Measurements from ENCODE around the gene CHRNB4. TPM values are rescaled to one million over a fixed set of nuclear protein-coding genes. Genes with fewer than 3 reads are reported as not detected.

The CHRNB4 gene
- total RNA-seq, 1 experiment from 2014 or later: 0.13 TPM

GRCh38 chr15:78605680-78606079, 35.3 kb downstream of the CHRNB4 start:
- Histone ChIP-seq H4K20me1 (ENCODE audit: insufficient read depth) (no peaks in the 10 kb centered on the region), H3K4me2 (no peak overlapping the region), H3K9me2 (ENCODE audit: insufficient read depth) (no peaks in the 10 kb centered on the region), H3K36me3 (ENCODE audit: low read depth) (no peaks in the 10 kb centered on the region), H3F3A (ENCODE audit: insufficient read depth, low read depth) (no peaks in the 10 kb centered on the region), H3K79me2 (ENCODE audit: low read depth) (no peaks in the 10 kb centered on the region), H3K27ac (no peak overlapping the region), H2AFZ (no peak overlapping the region), H3K9me3 (ENCODE audit: insufficient read depth, low read depth) (no peaks in the 10 kb centered on the region), H3K4me3 (no peak overlapping the region), H3K27me3 (ENCODE audit: insufficient read depth, low read depth) (peaks cover 13% of the 10 kb centered on the region), H3K4me1 (replicated peaks; ENCODE audit: insufficient read depth) (no peaks in the 10 kb centered on the region)
- no TSS peak for BruUV-seq (replicated peaks)
- POLR2A ChIA-PET (ENCODE audit: unreplicated experiment): no interaction called here
- CTCF ChIA-PET: no interaction called here
- intact Hi-C loops (cut with micrococcal nuclease; ENCODE audit: unreplicated experiment): no loop called here
- TF ChIP-seq EZH2 (IDR thresholded peaks at IDR 0.05; ENCODE audit: low read depth) (no peak), CTCF (conservative IDR thresholded peaks at IDR 0.05) (no peak)
- DNase-seq: no peak

GRCh38 chr15:78605201-78605600, 35.8 kb downstream of the CHRNB4 start:
- no peaks in the 10 kb centered on the region for H3K9me3 ChIP-seq (ENCODE audit: insufficient read depth, low read depth)
- H4K20me1 ChIP-seq (ENCODE audit: insufficient read depth): no peaks in the 10 kb centered on the region
- no peak overlapping the region for H3K4me2 ChIP-seq
- POLR2A ChIA-PET (ENCODE audit: unreplicated experiment): no interaction called here
- no peak overlapping the region for H3K4me3 ChIP-seq
- DNase-seq: no peak
- H3K79me2 ChIP-seq (ENCODE audit: low read depth): no peaks in the 10 kb centered on the region
- CTCF ChIA-PET: no interaction called here
- intact Hi-C loops (cut with micrococcal nuclease; ENCODE audit: unreplicated experiment): no loop called here
- H3K27me3 ChIP-seq (ENCODE audit: insufficient read depth, low read depth): peaks cover 13% of the 10 kb centered on the region
- no peaks in the 10 kb centered on the region for H3K4me1 ChIP-seq (replicated peaks; ENCODE audit: insufficient read depth)
- no peaks in the 10 kb centered on the region for H3F3A ChIP-seq (ENCODE audit: insufficient read depth, low read depth)
- BruUV-seq (replicated peaks): no TSS peak
- no peaks in the 10 kb centered on the region for H3K36me3 ChIP-seq (ENCODE audit: low read depth)
- TF ChIP-seq EZH2 (IDR thresholded peaks at IDR 0.05; ENCODE audit: low read depth) (no peak), CTCF (conservative IDR thresholded peaks at IDR 0.05) (no peak)
- no peak overlapping the region for H3K27ac ChIP-seq
- H2AFZ ChIP-seq: no peak overlapping the region
- no peaks in the 10 kb centered on the region for H3K9me2 ChIP-seq (ENCODE audit: insufficient read depth)

- H3K27me3 ChIP-seq (ENCODE audit: insufficient read depth, low read depth): peaks cover 13% of the 10 kb centered on the region
- H2AFZ ChIP-seq: no peak overlapping the region
- TF ChIP-seq EZH2 (IDR thresholded peaks at IDR 0.05; ENCODE audit: low read depth) (no peak), CTCF (conservative IDR thresholded peaks at IDR 0.05) (no peak)
- no peak overlapping the region for H3K4me2 ChIP-seq
- DNase-seq: no peak
- no peak overlapping the region for H3K4me3 ChIP-seq
- H3K36me3 ChIP-seq (ENCODE audit: low read depth): no peaks in the 10 kb centered on the region
- BruUV-seq (replicated peaks): no TSS peak
- H3K4me1 ChIP-seq (replicated peaks; ENCODE audit: insufficient read depth): no peaks in the 10 kb centered on the region
- no peaks in the 10 kb centered on the region for H4K20me1 ChIP-seq (ENCODE audit: insufficient read depth)
- H3K9me3 ChIP-seq (ENCODE audit: insufficient read depth, low read depth): no peaks in the 10 kb centered on the region
- no peaks in the 10 kb centered on the region for H3K9me2 ChIP-seq (ENCODE audit: insufficient read depth)
- CTCF ChIA-PET: no interaction called here
- POLR2A ChIA-PET (ENCODE audit: unreplicated experiment): no interaction called here
- no peak overlapping the region for H3K27ac ChIP-seq
- intact Hi-C loops (cut with micrococcal nuclease; ENCODE audit: unreplicated experiment): no loop called here
- H3K79me2 ChIP-seq (ENCODE audit: low read depth): no peaks in the 10 kb centered on the region
- H3F3A ChIP-seq (ENCODE audit: insufficient read depth, low read depth): no peaks in the 10 kb centered on the region
Observed at GRCh38 chr15:78604420-78604819, 36.6 kb downstream of the CHRNB4 start.
